Measurements from ENCODE around the gene SFRP5. TPM values are rescaled to one million over a fixed set of nuclear protein-coding genes. Genes with fewer than 3 reads are reported as not detected.

Gene SFRP5
- total and polyA plus RNA-seq, 2 of the 13 experiments (the other 11 are each of a cell fraction or from before 2014, with no cell fraction given): 0.32 to 1.7 TPM

- TF ChIP-seq AHR (CRISPR knock-in tag; IDR thresholded peaks at IDR 0.05): 0 out of 2 replicates have a peak, but pooled peaks have one; percentile 52
- TF ChIP-seq CEBPB (IDR thresholded peaks at IDR 0.05; ENCODE audit: borderline replicate concordance, low read depth, low read length): no peak
- TF ChIP-seq, protein P1, sequence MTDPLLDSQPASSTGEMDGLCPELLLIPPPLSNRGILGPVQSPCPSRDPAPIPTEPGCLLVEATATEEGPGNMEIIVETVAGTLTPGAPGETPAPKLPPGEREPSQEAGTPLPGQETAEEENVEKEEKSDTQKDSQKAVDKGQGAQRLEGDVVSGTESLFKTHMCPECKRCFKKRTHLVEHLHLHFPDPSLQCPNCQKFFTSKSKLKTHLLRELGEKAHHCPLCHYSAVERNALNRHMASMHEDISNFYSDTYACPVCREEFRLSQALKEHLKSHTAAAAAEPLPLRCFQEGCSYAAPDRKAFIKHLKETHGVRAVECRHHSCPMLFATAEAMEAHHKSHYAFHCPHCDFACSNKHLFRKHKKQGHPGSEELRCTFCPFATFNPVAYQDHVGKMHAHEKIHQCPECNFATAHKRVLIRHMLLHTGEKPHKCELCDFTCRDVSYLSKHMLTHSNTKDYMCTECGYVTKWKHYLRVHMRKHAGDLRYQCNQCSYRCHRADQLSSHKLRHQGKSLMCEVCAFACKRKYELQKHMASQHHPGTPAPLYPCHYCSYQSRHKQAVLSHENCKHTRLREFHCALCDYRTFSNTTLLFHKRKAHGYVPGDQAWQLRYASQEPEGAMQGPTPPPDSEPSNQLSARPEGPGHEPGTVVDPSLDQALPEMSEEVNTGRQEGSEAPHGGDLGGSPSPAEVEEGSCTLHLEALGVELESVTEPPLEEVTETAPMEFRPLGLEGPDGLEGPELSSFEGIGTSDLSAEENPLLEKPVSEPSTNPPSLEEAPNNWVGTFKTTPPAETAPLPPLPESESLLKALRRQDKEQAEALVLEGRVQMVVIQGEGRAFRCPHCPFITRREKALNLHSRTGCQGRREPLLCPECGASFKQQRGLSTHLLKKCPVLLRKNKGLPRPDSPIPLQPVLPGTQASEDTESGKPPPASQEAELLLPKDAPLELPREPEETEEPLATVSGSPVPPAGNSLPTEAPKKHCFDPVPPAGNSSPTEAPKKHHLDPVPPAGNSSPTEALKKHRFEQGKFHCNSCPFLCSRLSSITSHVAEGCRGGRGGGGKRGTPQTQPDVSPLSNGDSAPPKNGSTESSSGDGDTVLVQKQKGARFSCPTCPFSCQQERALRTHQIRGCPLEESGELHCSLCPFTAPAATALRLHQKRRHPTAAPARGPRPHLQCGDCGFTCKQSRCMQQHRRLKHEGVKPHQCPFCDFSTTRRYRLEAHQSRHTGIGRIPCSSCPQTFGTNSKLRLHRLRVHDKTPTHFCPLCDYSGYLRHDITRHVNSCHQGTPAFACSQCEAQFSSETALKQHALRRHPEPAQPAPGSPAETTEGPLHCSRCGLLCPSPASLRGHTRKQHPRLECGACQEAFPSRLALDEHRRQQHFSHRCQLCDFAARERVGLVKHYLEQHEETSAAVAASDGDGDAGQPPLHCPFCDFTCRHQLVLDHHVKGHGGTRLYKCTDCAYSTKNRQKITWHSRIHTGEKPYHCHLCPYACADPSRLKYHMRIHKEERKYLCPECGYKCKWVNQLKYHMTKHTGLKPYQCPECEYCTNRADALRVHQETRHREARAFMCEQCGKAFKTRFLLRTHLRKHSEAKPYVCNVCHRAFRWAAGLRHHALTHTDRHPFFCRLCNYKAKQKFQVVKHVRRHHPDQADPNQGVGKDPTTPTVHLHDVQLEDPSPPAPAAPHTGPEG (CRISPR knock-in tag; IDR thresholded peaks at IDR 0.05): no peak
- peak; percentile 64 for TF ChIP-seq ZNF781 (CRISPR knock-in tag; IDR thresholded peaks at IDR 0.05; ENCODE audit: borderline replicate concordance, not compliant biosample characterization)
- TF ChIP-seq NCOA1 (CRISPR knock-in tag; IDR thresholded peaks at IDR 0.05): peak; percentile 54; the same call in 1 of the 2 replicates
- no peak for TF ChIP-seq ZC3H13 (CRISPR knock-in tag; IDR thresholded peaks at IDR 0.05)
- no peak for TF ChIP-seq ZFP41 (CRISPR knock-in tag; IDR thresholded peaks at IDR 0.05; ENCODE audit: borderline replicate concordance)
- TF ChIP-seq HMG20A (CRISPR knock-in tag; IDR thresholded peaks at IDR 0.05; ENCODE audit: borderline replicate concordance): 0 out of 2 replicates have a peak, but pooled peaks have one; percentile 22
- peak; percentile 28; the same call in 1 of the 2 replicates for TF ChIP-seq KDM5B (CRISPR knock-in tag; IDR thresholded peaks at IDR 0.05; ENCODE audit: borderline replicate concordance)
- TF ChIP-seq MBD4 (IDR thresholded peaks at IDR 0.05; ENCODE audit: borderline replicate concordance, low read length): no peak
- TF ChIP-seq, protein P2, sequence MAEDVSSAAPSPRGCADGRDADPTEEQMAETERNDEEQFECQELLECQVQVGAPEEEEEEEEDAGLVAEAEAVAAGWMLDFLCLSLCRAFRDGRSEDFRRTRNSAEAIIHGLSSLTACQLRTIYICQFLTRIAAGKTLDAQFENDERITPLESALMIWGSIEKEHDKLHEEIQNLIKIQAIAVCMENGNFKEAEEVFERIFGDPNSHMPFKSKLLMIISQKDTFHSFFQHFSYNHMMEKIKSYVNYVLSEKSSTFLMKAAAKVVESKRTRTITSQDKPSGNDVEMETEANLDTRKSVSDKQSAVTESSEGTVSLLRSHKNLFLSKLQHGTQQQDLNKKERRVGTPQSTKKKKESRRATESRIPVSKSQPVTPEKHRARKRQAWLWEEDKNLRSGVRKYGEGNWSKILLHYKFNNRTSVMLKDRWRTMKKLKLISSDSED (CRISPR knock-in tag; IDR thresholded peaks at IDR 0.05): no peak
- TF ChIP-seq ZNF274 (CRISPR knock-in tag; IDR thresholded peaks at IDR 0.05): peak; percentile 66; the same call in 1 of the 2 replicates
- peak; percentile 70; the same call in 1 of the 2 replicates for TF ChIP-seq MIER2 (CRISPR knock-in tag; IDR thresholded peaks at IDR 0.05)
- TF ChIP-seq, protein P3, sequence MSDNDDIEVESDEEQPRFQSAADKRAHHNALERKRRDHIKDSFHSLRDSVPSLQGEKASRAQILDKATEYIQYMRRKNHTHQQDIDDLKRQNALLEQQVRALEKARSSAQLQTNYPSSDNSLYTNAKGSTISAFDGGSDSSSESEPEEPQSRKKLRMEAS (IDR thresholded peaks at IDR 0.05): peak; percentile 13; the same call in 1 of the 2 replicates
- TF ChIP-seq RXRA (CRISPR knock-in tag; IDR thresholded peaks at IDR 0.05): peak; percentile 41; the same call in 1 of the 2 replicates
- TF ChIP-seq PCBP2 (optimal IDR thresholded peaks at IDR 0.05; ENCODE audit: low read depth, low read length, poor library complexity, severe bottlenecking): no peak
- TF ChIP-seq MED1 (CRISPR knock-in tag; IDR thresholded peaks at IDR 0.05): no peak
- TF ChIP-seq SAFB2 (CRISPR knock-in tag; IDR thresholded peaks at IDR 0.05; ENCODE audit: borderline replicate concordance, low read depth): peak; percentile 60; the same call in 1 of the 2 replicates
- peak; percentile 57; the same call in 1 of the 2 replicates for TF ChIP-seq ZBTB7B (CRISPR knock-in tag; IDR thresholded peaks at IDR 0.05)
- no peak for TF ChIP-seq ZNF30 (CRISPR knock-in tag; IDR thresholded peaks at IDR 0.05)
- TF ChIP-seq ZNF547 (CRISPR knock-in tag; IDR thresholded peaks at IDR 0.05): no peak
- TF ChIP-seq ZFYVE20 (CRISPR knock-in tag; IDR thresholded peaks at IDR 0.05; ENCODE audit: borderline replicate concordance, low read depth): no peak
- no peak for TF ChIP-seq ZNF839 (CRISPR knock-in tag; IDR thresholded peaks at IDR 0.05; ENCODE audit: borderline replicate concordance)
Observed at GRCh38 chr10:97759158-97759887, 12.5 kb downstream of the SFRP5 start (continued).
